NCI-H1694 treated with DMSO at 0.1 percent for 48 hours (cell line): ENCODE measurements around the gene WFDC5.
"Not testable (repeated sequence)": the region's sequence is repeated elsewhere in the genome, so short reads cannot be mapped to it uniquely, and the experiment has no call there.

Experiments used
- DNase-seq: peaks from one replicate; lab custom pipeline; 2025; lab: John Stamatoyannopoulos, UW

Gene WFDC5, protein sequence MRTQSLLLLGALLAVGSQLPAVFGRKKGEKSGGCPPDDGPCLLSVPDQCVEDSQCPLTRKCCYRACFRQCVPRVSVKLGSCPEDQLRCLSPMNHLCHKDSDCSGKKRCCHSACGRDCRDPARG

DNA sequence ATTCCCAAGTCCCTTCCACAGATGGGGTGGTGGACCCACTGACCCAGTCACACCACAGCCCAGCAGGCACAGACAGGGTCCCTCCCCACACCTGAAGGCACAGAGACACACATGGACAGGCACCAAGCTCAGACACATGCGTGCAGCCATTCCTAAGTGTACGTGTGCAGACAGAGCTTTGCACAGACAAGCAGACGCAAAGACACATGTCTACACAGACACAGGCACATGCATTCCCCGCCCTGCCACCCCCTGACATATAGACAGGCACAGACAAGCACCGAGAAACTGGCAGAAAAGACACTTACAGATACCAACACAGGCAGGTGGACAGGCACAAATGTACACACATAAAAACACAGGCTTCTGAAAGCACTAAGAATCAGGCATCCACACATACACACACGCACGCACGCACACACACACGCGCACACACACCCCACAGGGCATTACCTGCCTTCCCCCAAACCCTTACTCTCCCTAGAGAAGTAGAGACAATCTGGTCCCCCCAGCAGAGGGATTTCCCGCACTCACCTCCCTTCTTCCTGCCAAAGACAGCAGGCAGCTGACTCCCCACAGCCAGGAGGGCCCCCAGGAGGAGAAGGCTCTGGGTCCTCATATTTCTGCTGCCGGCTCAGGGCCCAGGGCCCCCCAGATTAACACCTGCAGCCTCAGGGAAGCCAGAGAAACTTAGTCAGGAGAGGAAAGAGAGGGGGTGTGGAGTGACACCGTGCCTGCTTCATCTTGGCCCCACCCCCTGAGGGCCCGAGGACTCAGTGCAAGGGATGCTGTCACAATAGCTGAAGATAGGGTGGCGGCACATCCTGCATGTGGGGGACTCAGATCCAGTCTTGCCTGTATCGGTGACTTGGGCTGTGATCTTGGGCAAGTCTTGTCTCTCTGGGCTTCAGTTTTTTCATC is at the start of gene WFDC5:
WFDC5 (minus strand) TSS at position 710 of the 921 bp plus-strand sequence; CDS start at position 619, 91 bp downstream.
- no peak for DNase-seq

DNA sequence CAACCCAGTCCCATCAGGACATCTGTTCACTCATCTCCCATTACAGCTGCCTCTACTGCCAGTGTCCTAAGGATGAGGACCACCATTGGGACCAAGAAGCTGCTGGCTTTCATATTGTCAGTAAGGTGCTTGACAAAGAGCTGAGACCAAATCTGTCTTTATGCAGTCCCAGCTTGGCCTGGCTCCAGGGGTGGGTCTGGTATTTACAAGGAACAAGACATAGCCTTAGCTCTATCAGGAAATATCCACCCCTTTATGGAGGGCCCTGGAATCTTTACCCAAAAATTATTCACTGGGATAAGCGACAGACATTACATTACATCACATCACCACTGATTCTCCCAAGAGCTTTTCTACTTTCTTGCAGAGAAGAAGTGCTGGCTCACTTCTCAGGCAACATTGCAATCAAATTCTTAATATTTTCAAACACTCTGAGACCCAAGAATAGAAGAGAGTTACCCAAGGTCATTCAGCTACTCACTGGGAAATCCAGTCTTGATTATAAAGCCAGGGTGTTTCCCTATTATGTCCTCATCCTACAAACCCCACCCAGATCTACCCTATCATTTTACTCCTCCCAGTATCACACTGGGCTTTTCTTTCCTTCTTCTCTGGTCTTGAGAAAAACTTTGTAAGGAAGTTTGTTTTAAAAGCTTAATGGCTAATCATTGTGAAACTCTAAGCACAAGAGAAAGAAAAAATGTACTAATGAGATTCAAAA is 48.3 kb upstream of the WFDC5 start:
- DNase-seq = no peak

DNA sequence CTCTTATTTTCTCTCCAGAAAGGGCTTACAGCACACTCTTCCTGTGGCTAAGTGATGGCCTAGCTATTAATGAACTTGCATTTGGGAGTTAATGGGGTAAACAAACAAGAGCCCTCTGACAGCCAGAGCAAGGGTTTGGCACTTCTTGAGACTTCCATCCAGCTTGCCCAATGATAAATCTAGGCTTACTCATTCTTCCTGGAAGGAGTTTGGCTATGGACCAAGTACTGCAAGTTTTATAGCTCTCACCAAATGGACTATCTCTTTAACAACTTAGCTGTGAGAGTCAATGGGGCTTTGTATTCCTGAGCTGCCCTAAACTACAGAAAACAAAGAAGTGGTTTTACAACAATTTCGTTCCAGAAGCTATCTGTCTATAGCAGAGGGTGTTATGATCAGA is 43.0 kb upstream of the WFDC5 start:
- DNase-seq = no peak

DNA sequence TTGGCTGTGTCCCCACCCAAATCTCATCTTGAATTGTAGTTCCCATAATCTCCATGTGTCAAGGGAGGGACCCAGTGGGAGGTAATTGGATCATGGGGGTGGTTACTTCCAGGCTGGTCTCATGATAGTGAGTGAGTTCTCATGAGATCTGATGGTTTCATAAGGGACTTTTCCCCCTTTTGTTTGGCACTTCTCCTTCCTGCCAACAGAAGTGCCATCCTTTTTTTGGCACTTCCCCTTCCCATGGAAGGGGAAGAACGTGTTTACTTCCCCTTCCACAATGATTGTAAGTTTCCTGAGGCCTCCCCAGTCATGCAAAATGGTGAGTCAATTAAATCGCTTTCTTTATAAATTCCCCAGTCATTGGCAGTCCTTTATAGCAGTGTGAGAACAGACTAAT is 41.7 kb upstream of the WFDC5 start:
- no peak for DNase-seq

DNA sequence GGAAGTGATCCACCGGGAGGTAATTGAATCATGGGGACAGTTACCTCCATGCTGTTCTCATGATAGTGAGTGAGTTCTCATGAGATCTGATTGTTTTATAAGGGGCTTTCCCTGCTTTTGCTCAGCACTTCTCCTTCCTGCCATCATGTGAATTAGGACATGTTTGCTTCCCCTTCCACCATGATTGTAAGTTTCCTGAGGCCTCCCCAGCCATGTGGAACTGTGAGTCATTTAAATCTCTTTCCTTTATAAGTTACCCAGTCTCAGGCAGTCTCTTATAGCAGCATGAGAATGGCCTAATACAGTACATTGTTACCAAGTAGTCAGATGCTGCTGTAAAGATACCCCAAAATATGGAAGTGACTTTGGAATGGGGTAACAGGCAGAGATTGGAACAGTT is 39.8 kb upstream of the WFDC5 start:
- not testable (repeated sequence) for DNase-seq

DNA sequence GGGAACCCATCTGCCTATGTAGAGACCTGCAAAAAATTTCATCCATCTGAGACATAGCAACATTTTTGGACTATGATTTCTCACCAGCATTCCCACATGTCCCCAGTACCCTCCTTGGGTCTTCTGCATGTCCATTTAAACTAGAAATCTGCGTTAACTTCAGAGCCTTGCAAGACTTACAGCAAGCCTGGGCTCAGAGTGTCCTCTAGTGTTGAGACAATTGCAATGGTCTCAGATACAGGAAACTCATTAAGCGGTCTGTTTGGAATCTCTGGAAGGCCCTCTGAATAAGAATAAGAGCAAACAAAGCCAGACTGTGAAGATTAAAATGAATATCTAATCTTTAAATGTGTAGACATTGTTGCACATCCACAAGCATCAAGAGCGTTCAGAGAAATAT is 39.2 kb upstream of the WFDC5 start:
- no peak for DNase-seq

DNA sequence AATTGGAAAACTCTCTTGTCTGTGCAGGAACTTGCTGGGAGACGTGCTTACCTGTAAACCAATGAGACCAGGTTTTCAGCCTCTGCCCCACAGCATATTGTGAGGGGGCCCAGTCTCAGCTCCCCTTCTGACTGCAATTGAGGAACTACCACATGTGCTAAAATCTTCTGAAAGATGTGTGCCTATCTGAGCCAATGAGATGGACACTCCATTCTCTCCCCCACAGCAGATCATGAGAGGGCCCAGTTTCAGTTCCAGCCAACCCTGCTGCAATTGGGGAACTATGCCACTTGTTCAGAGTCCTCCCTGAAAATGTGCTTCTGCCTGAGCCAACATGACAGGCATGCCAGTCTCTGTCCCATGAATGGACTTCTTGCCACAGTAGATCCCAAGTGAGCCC is 38.8 kb upstream of the WFDC5 start:
- DNase-seq = no peak

DNA sequence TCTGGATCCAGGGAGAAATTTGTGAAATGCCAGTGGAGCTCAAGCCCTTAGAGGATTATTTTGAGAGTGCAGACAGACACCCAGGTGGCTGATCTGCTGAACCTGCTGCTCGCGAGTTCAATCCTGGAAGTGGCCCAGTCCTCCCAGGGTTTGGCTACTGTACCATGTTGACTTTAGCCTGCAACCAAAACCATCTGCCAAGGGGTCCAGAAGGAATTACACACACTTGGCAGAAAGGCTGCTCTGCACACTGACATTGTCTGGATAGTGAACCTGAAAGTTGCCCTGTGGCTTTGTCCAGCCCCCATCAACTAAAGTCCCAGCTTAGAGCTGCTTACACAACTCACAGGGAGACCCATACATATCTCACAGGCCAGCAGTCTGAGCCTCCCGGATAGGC is 38.2 kb upstream of the WFDC5 start:
- DNase-seq = no peak

DNA sequence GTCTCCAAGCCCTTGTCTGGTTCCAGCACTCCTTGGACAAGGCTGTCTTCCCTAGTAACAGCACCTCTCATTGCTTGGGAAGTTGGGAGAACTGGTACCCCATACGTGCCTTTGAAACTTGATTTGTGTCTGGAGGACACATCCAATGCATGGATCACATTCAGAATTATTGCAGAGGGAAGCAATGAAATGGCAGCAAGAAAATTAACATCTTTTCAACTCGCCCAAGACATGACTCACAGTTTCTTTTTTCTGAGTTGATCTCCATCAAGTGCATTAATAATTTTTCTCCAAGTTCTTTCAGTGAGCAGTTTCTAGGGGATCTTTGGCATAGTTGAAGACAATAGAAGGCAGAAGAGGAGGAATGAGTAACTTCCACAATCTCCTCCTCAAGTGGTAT is 37.4 kb upstream of the WFDC5 start:
- DNase-seq = no peak

DNA sequence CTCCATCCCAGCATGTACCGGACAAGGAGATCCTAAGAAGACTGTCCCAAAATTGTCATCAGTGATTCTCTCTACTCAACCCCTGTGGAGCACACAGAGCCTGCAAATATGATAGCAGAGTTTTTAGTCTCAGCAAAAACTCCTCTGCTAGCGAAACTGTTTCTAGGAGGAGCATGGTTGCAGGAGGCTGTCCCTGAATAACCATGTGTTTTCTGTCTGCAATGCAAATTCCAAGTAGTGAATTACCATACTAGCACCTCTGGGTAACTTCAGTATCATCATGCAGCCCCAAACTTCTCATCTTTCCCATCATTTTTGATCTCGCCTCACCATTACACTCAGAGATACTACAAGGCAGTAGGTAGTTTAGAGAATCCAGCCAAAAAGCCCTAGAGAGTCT is 34.1 kb upstream of the WFDC5 start:
- no peak for DNase-seq

DNA sequence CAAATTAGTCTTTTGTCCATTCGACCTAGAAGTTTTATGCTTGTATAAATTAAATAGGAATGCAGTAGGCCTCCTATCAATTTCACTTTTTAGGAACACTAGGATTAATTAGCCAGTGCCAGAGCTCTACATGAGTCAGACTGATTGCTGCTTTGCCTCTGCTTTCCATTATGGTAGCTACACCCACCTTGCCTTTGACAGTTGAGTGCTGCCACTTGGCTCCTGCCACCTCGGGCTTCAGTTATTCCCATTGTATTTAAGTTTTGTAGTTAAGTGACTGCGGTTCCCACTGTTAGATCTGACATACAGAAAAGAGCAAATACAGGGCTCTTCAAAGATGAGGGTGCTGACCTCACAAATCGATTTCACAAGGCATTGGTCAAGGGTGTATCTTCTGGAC is 25.9 kb upstream of the WFDC5 start:
- no peak for DNase-seq

DNA sequence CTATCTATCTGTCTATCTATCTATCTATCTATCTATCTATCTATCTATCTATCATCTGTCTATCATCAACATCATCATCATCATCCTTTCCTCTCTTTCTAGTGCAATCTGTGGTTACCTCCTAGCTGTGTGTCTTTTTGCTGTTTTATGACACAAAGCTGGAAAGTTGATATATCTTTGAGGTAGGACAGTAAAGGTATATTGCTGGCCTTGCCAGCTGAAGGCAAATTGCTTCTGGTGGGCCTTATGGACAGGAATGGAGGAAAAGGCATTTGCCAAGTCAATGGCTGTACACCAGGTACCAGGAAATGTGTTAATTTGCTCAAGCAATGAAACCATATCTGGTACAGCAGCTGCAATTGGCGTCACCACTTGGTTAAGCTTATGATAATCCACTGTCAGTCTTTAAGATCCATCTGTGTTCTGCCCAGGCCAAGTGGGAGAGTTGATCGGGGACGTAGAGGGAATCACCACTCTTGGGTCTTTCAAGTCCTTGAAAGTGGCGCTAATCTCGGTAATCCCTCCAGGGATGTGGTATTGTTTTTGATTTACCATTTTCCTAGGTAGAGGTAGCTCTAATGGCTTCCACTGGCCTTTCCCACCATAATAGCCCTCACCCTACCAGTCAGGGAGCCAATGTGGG is 24.9 kb upstream of the WFDC5 start:
- not testable (repeated sequence) for DNase-seq

DNA sequence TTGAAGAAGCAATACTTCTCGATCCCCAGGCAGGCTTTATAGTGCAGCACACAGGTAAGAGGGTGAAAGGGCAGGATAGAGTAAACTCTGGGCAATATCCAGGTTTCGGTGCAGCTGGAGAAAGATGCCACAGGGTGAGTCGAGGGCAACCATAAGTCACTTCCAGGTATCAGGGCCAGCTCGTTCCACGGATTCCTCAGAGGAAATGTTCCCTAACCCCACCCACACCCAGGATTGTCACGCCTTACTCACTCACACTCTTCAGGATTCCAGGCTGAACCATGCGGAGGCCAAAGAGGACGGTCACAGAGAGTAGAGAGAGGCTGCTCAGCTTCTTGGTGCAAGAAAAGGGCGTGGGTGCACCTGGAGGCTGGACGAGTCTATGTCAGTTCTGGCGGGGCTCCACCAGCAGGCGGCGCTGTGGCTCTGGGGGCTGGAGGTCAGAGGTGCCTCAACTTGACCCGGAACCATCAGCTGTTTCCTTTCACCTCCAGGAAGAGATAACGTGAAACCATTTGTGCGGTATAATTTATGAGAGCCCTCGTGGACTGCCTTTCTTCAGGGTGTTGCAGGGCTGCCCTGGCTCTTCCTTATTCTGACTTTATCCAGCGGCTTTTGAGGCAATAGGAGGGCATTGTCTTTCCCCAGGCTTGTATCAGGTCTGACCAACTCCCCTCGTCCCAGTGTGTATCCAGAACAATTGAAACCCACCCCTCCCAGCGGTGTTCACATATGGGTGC is 23.8 kb upstream of the WFDC5 start:
- DNase-seq = peak; percentile 1

DNA sequence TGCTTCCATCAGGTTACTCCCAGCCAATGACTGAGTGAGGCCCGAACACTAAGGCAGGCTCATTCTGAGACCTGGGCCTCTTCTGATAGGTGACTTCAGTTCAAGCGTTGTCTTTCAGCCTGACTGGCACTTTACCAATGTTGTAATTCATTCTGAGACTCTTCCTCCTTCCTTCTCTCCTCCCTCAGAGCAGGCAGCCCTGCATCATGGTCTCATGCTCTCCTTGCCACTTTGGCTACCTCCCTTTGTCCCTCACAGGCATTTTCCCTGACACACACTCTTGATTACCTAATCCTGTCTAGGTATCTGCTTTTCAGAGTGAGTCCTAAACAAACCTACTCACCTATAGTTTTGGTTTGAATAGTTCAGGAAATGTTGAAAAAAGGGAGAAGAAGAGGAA is 21.9 kb upstream of the WFDC5 start:
- no peak for DNase-seq

DNA sequence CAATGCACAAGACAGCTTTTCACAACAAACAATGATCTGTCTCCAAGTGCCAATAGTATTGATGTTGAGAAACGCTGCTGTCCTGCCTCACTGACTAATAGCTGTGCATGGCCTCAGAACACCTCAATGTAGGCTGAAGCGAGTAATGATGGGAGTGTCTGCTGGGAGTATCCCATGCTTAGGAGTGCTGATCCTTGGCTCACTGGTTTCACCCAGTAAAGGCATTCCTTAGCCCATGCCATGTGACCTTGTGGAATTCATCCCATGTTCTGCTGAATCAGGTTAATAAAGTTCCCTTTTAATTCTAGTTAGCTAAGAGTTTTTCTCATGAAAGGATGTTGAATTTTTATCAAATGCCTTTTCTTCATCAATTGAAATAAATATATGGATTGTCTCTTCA is 13.1 kb upstream of the WFDC5 start:
- no peak for DNase-seq

DNA sequence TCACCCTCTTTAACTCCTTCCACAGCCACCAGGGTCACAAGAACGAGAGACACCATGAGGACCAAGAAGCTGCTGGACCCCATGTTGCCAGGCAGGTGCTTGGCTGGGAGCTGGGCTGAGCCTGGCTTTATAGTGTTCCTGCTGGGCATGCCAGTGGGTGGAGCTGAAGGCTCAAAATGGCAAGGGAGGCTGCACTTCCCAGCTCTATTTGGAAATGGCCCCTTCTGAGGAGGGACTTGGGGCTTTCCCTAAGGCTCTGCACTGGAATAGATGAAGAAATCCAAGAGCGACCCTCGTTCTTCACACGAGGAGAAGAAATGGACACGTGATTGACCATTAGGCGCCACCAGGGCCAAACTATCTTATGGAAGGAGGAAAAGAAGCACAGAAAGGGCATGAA is 9.4 kb upstream of the WFDC5 start, which contains the start of gene WFDC12:
WFDC12 (minus strand) TSS at position 101 of the 400 bp plus-strand sequence; CDS start at position 83, 18 bp downstream.
- DNase-seq = no peak

DNA sequence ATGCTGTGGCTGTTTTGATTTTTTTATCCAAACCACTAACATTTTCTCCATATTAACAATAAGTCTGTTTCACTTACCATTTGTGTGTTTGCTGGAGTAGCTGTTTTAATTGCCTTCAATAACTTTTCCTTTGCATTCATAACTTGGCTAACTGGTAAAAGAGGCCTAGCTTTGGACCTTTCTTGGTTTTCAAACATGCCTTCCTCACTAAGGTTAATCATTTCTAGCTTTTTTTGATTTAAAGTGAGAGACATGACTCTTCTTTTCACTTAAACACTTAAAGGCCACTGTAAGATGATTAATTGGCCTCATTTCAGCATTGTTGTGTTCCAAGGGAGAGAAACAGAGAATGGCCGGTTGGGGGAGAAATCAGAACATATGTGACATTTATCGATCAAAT is 6.4 kb upstream of the WFDC5 start:
- no peak for DNase-seq

DNA sequence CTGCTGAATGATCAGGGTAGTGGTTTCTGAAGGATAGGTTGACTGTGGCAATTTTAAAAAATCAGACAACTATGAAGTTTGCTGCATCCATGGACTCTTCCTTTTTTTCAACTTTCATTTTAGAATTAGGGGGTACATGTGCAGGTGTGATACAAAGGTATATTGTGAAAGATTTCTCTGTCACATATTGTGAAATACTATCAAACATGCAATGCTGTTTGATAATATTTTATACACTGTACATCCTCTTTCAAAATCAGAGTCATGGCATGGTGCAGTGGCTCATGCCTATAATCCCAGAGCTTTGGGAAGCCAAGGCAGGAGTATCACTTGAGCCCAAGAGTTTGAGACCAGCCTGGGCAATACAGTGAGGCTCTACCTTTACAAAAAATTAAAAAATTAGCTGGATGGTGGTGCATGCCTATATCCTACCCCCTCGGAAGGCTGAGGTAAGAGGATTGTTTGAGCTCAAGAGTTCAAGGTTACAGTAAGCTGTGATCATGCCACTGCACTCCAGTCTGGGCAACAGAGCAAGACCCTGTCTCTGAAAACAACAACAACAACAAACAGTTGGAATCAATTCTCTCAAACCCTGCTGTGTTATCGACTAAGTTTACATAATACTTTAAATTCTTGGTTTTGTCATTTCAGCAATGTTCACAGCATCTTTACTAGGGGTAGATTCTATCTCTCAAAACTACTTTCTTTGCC is 4.7 kb upstream of the WFDC5 start:
- no peak for DNase-seq

DNA sequence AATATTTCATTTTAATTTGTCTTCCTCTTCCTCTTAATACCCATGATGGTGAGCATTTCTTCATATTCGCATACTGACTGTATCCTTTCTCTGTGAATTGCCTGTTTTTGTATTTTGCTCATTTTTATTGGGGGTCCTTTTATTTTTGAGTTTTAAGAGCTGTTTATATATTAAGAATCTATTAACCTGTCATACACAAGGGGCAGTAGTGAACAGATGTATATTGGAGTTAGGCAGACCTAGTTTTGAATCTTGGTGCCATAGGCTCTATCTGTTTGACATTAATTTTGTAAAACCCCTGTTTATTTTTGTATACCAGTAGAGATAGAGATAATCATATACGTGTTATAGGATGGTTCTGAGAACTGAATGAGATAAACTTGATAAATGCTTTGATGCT is 3.1 kb upstream of the WFDC5 start:
- no peak for DNase-seq

DNA sequence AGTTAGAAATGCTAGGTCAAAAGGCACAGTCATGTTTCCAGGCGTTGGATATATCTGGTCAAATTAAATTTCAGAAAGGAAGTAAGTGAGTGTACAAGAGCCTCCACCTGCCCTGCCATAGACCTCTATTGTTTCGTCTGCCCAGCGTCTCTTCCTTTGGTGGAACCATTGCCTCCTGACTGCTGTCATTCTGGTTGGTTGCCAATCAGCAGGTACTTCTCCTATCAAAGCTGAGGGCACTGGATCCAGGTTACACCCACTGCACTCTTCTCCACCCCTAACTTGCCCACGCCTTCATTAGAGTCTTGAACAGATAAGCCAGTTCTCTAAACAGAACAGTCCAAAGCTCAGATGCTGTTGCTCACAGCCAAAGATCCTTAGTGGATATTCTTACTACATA is 2.6 kb upstream of the WFDC5 start:
- no peak for DNase-seq

DNA sequence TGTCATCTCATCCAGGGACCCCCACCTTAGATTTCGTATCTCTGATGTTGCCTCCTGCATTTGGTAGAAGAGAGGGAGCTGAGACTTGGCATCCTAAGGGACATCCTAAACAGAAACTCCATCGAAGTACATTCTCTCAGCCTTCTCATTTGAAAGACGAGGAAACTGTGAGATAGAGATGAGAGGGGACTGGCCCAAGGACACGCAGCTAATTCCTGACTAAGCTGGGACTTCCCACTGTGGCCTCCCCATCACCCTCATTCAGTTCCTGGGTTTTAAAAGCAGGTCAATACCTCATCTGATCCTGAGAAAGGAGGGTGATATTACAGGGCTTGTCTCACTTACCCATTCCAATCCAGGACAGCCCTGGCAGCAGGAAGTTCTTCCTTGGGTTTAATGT is 855 bp upstream of the WFDC5 start:
- DNase-seq = no peak
